GM12878 (cell line): ENCODE data around the gene CACNA1E. TPM values are rescaled to one million over a fixed set of nuclear protein-coding genes. Genes with fewer than 3 reads are reported as not detected.

ENCODE experiments used
- ATAC-seq: fragments of 200-7000 bp; cut with Tn5 transposase; 3 replicates; pipeline ENCODE4 v1.9.1; 2020; ENCODE audit warnings: mild to moderate bottlenecking, moderate library complexity
- BruUV-seq: library from RNA; stranded (reverse); fragments of 400-500 nt; replicated peaks from 2 replicates; lab custom pipeline; 2021; lab: Mats Ljungman, UMichigan
- CTCF ChIA-PET: fragments of 300-600 bp; sonication (Branson Sonifier 250); formaldehyde crosslinking; extraction: SDS; loops from one replicate; lab custom pipeline; 2021; ENCODE audit warnings: inconsistent platforms; lab: Yijun Ruan, JAX
- POLR2A ChIA-PET: fragments of 350-600 bp; formaldehyde crosslinking; extraction: SDS; loops from one replicate; lab custom pipeline; 2021; ENCODE audit warnings: inconsistent platforms; lab: Charles Lee
- RAD21 ChIA-PET: fragments of 300-600 bp; sonication (Branson Sonifier 250); formaldehyde crosslinking; loops from one replicate; lab custom pipeline; 2023; ENCODE audit warnings: antibody characterized with exemption; ENCODE audit not compliant: unreplicated experiment; lab: Charles Lee
- SMC1A ChIA-PET: fragments of 300-600 bp; sonication (Branson Sonifier 250); formaldehyde crosslinking; loops from one replicate; lab custom pipeline; 2023; ENCODE audit not compliant: unreplicated experiment, uncharacterized antibody; lab: Charles Lee
- DNase-seq: peaks from one replicate; pipeline ENCODE4 v3.0.0-alpha.2; 2011; ENCODE audit warnings: low read depth, low spot score
- FAIRE-seq: peaks from 3 replicates; lab custom pipeline; 2011; peaks lifted over from hg19 to GRCh38; lab: Jason Lieb, UNC
- H2AFZ ChIP-seq: 2 replicates; pipeline ENCODE4 v1.6.0; 2011; ENCODE audit warnings: low read depth, low read length, control low read depth; ENCODE audit not compliant: control insufficient read depth
- H3K27ac ChIP-seq: 2 replicates; pipeline ENCODE4 v1.5.1; 2011; ENCODE audit warnings: control low read depth; ENCODE audit not compliant: control insufficient read depth, insufficient read depth
- H3K27me3 ChIP-seq, 2 experiments: replicated peaks in 1 of 2; 2 replicates each; pipeline versions ENCODE4 v1.6.0 to v1.6.1; 2011; ENCODE audit warnings: low read length in 1 of 2; ENCODE audit not compliant: control insufficient read depth in 2 of 2, insufficient read depth in 2 of 2
- H3K36me3 ChIP-seq, 2 experiments: 2 replicates each; pipeline ENCODE4 v1.5.1; 2011; ENCODE audit warnings: low read length in 1 of 2; ENCODE audit not compliant: control insufficient read depth in 2 of 2, insufficient read depth in 2 of 2
- H3K4me1 ChIP-seq: 2 replicates; pipeline ENCODE4 v1.6.1; 2011; ENCODE audit warnings: mild to moderate bottlenecking, low read length, moderate library complexity, mixed read lengths; ENCODE audit not compliant: control insufficient read depth, insufficient read depth
- H3K4me2 ChIP-seq: 2 replicates; pipeline ENCODE4 v1.6.0; 2011; ENCODE audit warnings: control low read depth; ENCODE audit not compliant: control insufficient read depth, insufficient read depth
- H3K4me3 ChIP-seq: fragments of 200-600 bp; sonication (generic); 2 replicates; pipeline ENCODE4 v1.5.1; 2016
- H3K79me2 ChIP-seq: 2 replicates; pipeline ENCODE4 v1.6.0; 2011; ENCODE audit warnings: low read length; ENCODE audit not compliant: control insufficient read depth, insufficient read depth
- H3K9ac ChIP-seq: 2 replicates; pipeline ENCODE4 v1.8.0; 2011; ENCODE audit warnings: low read length, control low read depth, mixed read lengths; ENCODE audit not compliant: control insufficient read depth, insufficient read depth
- H3K9me3 ChIP-seq: replicated peaks from 3 replicates; pipeline ENCODE4 v1.5.1; 2011; ENCODE audit warnings: mild to moderate bottlenecking, low read length; ENCODE audit not compliant: control insufficient read depth, insufficient read depth
- H4K20me1 ChIP-seq: 2 replicates; pipeline ENCODE4 v1.6.0; 2011; ENCODE audit not compliant: control insufficient read depth, insufficient read depth
- ATF3 ChIP-seq: IDR thresholded peaks from 2 replicates; pipeline ENCODE4 v1.6.1; 2011; ENCODE audit warnings: low read depth, mild to moderate bottlenecking, low read length, moderate library complexity, borderline replicate concordance; ENCODE audit errors: extremely low read depth
- KDM1A ChIP-seq: fragments of 200-600 bp; sonication (generic); IDR thresholded peaks from 2 replicates; pipeline ENCODE4 v1.6.1; 2016; ENCODE audit warnings: borderline replicate concordance
- RBBP5 ChIP-seq: fragments of 200-600 bp; sonication (generic); conservative IDR thresholded peaks from 2 replicates; pipeline ENCODE4 v1.6.1; 2016
- SIX5 ChIP-seq: IDR thresholded peaks from 2 replicates; pipeline ENCODE4 v1.6.1; 2011; ENCODE audit warnings: mild to moderate bottlenecking, low read depth, low read length, moderate library complexity; ENCODE audit not compliant: severe bottlenecking
- SMAD1 ChIP-seq: fragments of 450-650 bp; IDR thresholded peaks from 2 replicates; pipeline ENCODE4 v1.6.1; 2018; ENCODE audit warnings: mild to moderate bottlenecking, low read depth; ENCODE audit not compliant: partially characterized antibody
- ZZZ3 ChIP-seq: IDR thresholded peaks from 2 replicates; pipeline ENCODE4 v1.6.1; 2011; ENCODE audit warnings: low read depth; ENCODE audit not compliant: control insufficient read depth, insufficient read length
- WGBS: methylation state at CpG from one replicate; pipeline ENCODE4 v1.1.6; 2016; ENCODE audit warnings: low lambda C conversion rate; ENCODE audit not compliant: insufficient replicate concordance, insufficient coverage; ENCODE audit errors: missing lambda C conversion rate; 5-methylcytosine and 5-hydroxymethylcytosine counted together
- in situ Hi-C: fragments of 300-500 bp; cut with MboI; formaldehyde crosslinking; loops from 9 replicates; pipeline ENCODE4 v1.14.3; 2018; ENCODE audit warnings: mixed read lengths
- intact Hi-C: fragments of 100-400 bp; cut with micrococcal nuclease; formaldehyde crosslinking; loops from one replicate; pipeline ENCODE4 v1.14.2; 2022; ENCODE audit not compliant: unreplicated experiment
- polyA plus RNA-seq, 11 experiments: library from polyadenylated mRNA; depleted of rRNA in 4 of 11; unstranded in 6 of 11; stranded (reverse) in 5 of 11; fragments of >200 nt; fragmentation: Nextera tagmentation in 4 of 11; fragmentation: Illumina TruSeq in 1 of 11; extraction: Ambion mirVana in 4 of 11; extraction: Trizol in 1 of 11; gene quantifications; 1 replicate in 1 of 11; 2 replicates in 10 of 11; pipeline versions ENCODE4 v1.2.1 to v1.2.3, GENCODE V29; 2011 to 2016; ENCODE audit warnings: inconsistent platforms in 2 of 11, missing spikeins in 2 of 11, low read depth in 1 of 11
- total RNA-seq, 4 experiments: library from RNA; depleted of rRNA in 3 of 4; stranded (reverse); fragments of >200 nt in 3 of 4; fragmentation: Illumina TruSeq in 1 of 4; extraction: Trizol in 1 of 4; gene quantifications; 2 replicates each; pipeline versions ENCODE4 v1.2.1 to v1.2.3, GENCODE V29; 2013 to 2021

CACNA1E gene
- total and polyA plus RNA-seq, 10 of the 15 experiments (the other 5 are each of a cell fraction or from before 2014, with no cell fraction given) = 0.57 to 22.0 (median 8.5) TPM

DNA sequence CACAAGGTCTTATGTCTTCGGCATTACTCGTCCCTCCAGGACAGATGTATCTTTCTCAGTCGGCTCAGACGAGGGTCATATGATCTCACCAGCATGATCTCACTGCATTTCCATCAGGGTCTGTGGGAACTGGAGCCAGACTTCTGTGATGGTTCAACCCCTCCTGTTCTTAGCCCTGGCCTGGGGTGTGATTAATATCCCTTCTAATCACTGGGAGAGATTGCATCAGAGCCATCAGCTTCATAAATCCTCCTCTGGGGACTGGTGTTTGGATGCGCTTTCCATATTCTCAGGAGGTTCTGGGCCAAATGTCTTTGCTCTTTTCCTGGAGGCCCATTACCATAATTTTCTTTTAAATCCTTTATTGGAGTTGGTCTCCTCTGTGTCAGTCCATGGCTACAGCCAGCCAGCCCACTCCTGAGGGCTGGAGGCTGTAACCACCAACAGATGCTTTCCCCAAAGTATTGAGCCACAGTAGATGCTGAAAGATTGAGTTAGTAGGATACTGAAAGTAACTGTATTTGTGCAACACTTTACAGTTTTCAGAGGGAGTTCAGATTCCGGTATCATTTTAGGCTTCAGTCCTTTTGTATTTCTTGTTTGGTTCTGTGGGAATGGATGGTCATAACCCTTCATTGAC is 20.0 kb downstream of the CACNA1E start:
- Histone ChIP-seq H3K27ac (peak overlapping the region; percentile 88), H3K27me3 (no peaks in the 10 kb centered on the region), H3K36me3 (peaks cover 0 to 2% of the 10 kb centered on the region in 2 experiments; a peak in 1 of 4 replicates), H3K4me3 (no peak overlapping the region), H3K9me3 (peaks cover 5% of the 10 kb centered on the region; the same call in 2 of the 3 replicates)
- in situ Hi-C loops (no loop called here), intact Hi-C loops (no loop called here)
- WGBS = 97% methylated on average over 6 of the region's 6 CpGs
- FAIRE-seq (no peak), DNase-seq (no peak)
- ChIA-PET SMC1A (interaction anchor here (0.7 to 7.0 kb wide), 4 partner anchors 14 to 429 kb away, joined by 3 to 220 read pairs (median 7); partner anchors contain the start of gene CACNA1E), CTCF (interaction anchor here (2.0 to 7.1 kb wide), 5 partner anchors 11 to 59 kb away, joined by 4 to 157 read pairs (median 6); partner anchors contain the start of gene CACNA1E), POLR2A (interaction anchor here (1.3 to 6.7 kb wide), 2 partner anchors 15 to 22 kb away, joined by 3 to 135 read pairs; partner anchors contain the start of gene CACNA1E)
- no peak for TF ChIP-seq RBBP5
- TF ChIP-seq KDM1A = no peak
- no peak for TF ChIP-seq SIX5
- no peak for TF ChIP-seq ATF3
- no peak for TF ChIP-seq ZZZ3
- TF ChIP-seq SMAD1 = no peak
- TF ChIP-seq, all 136 proteins: peak for 0
- Histone ChIP-seq H3K4me1 (peaks cover 49% of the 10 kb centered on the region), H3K4me2 (peak overlapping the region; percentile 72; the same call in 1 of the 2 replicates), H3K9ac (no peak overlapping the region), H4K20me1 (no peaks in the 10 kb centered on the region), H2AFZ (no peak overlapping the region), H3K79me2 (no peaks in the 10 kb centered on the region; the same call in 1 of the 2 replicates)
- ATAC-seq = no peak
- RAD21 ChIA-PET = interaction anchor here (3.1 to 16.9 kb wide), 3 partner anchors 17 to 434 kb away, joined by 12 to 278 read pairs (median 13); partner anchors contain the start of gene CACNA1E
- no TSS peak for BruUV-seq
